Mesenchymal stem cell (in vitro differentiated cells and primary cell): ENCODE results near the gene SCNN1A.
A peak's percentile ranks its signal among the peaks of the same experiment; 100 is the strongest.

ENCODE experiments used
- DNase-seq: peaks from one replicate; pipeline ENCODE4 v3.0.0-alpha.2; 2013
- H2AFZ ChIP-seq: one replicate; pipeline ENCODE4 v1.6.1; 2013; ENCODE audit warnings: low read depth, mild to moderate bottlenecking, control low read depth, inconsistent platforms, low read length, moderate library complexity
- H2AK5ac ChIP-seq: 2 replicates; pipeline ENCODE4 v1.6.1; 2013; ENCODE audit warnings: low read length, moderate library complexity, mild to moderate bottlenecking, inconsistent platforms; ENCODE audit not compliant: severe bottlenecking
- H2BK120ac ChIP-seq: one replicate; pipeline ENCODE4 v1.6.1; 2013; ENCODE audit warnings: low read depth, mild to moderate bottlenecking, inconsistent platforms, low read length, moderate library complexity
- H2BK12ac ChIP-seq, 2 experiments: one replicate each; pipeline ENCODE4 v1.6.1; 2013; ENCODE audit warnings: inconsistent platforms in 2 of 2, low read length in 2 of 2, mild to moderate bottlenecking in 2 of 2, moderate library complexity in 2 of 2, control low read depth in 1 of 2
- H2BK15ac ChIP-seq: one replicate; pipeline ENCODE4 v1.6.1; 2013; ENCODE audit warnings: mild to moderate bottlenecking, low read depth, inconsistent platforms; ENCODE audit not compliant: poor library complexity, severe bottlenecking
- H2BK5ac ChIP-seq: 2 replicates; pipeline ENCODE4 v1.6.1; 2013; ENCODE audit warnings: low read depth, mild to moderate bottlenecking, low read length, control low read depth, inconsistent platforms; ENCODE audit not compliant: poor library complexity, severe bottlenecking
- H3K14ac ChIP-seq, 2 experiments: one replicate each; pipeline ENCODE4 v1.6.1; 2013; ENCODE audit warnings: inconsistent platforms in 2 of 2, low read length in 2 of 2, control low read depth in 1 of 2, mild to moderate bottlenecking in 1 of 2, moderate library complexity in 1 of 2
- H3K18ac ChIP-seq, 2 experiments: one replicate each; pipeline ENCODE4 v1.6.1; 2013; ENCODE audit warnings: inconsistent platforms in 2 of 2, low read length in 2 of 2, control low read depth in 1 of 2, low read depth in 1 of 2, mild to moderate bottlenecking in 1 of 2
- H3K23ac ChIP-seq, 2 experiments: one replicate each; pipeline ENCODE4 v1.6.1; 2013; ENCODE audit warnings: inconsistent platforms in 2 of 2, low read length in 2 of 2, mild to moderate bottlenecking in 2 of 2, moderate library complexity in 2 of 2, control low read depth in 1 of 2
- H3K27ac ChIP-seq: 2 replicates; pipeline ENCODE4 v1.5.1; 2013; ENCODE audit warnings: mild to moderate bottlenecking, moderate library complexity, low read length, control low read depth, inconsistent platforms; ENCODE audit not compliant: poor library complexity, severe bottlenecking
- H3K27me3 ChIP-seq, 2 experiments: 2 replicates each; pipeline versions ENCODE4 v1.6.1 to v1.7.0; 2013; ENCODE audit warnings: low read length in 2 of 2, mild to moderate bottlenecking in 2 of 2, moderate library complexity in 2 of 2, control low read depth in 1 of 2, inconsistent platforms in 1 of 2; ENCODE audit not compliant: control insufficient read depth in 1 of 2, insufficient read depth in 1 of 2
- H3K36me3 ChIP-seq, 2 experiments: 2 replicates each; pipeline versions ENCODE4 v1.6.1 to v1.7.0; 2013; ENCODE audit warnings: low read length in 2 of 2, control low read depth in 1 of 2, inconsistent platforms in 1 of 2, low read depth in 1 of 2, mild to moderate bottlenecking in 1 of 2; ENCODE audit not compliant: insufficient read depth in 2 of 2, control insufficient read depth in 1 of 2
- H3K4ac ChIP-seq, 2 experiments: one replicate each; pipeline ENCODE4 v1.6.1; 2013; ENCODE audit warnings: inconsistent platforms in 2 of 2, low read length in 2 of 2, mild to moderate bottlenecking in 2 of 2, moderate library complexity in 2 of 2, control low read depth in 1 of 2, low read depth in 1 of 2
- H3K4me1 ChIP-seq: 2 replicates; pipeline ENCODE4 v1.6.1; 2013; ENCODE audit warnings: low read depth, low read length, control low read depth; ENCODE audit not compliant: control insufficient read depth, insufficient read depth
- H3K4me2 ChIP-seq: 2 replicates; pipeline ENCODE4 v1.6.1; 2013; ENCODE audit warnings: low read length, mild to moderate bottlenecking, inconsistent platforms; ENCODE audit not compliant: poor library complexity, severe bottlenecking
- H3K4me3 ChIP-seq, 2 experiments: 2 replicates each; pipeline versions ENCODE4 v1.5.1 to v1.7.0; 2013; ENCODE audit warnings: low read length in 2 of 2, mild to moderate bottlenecking in 2 of 2, control low read depth in 1 of 2, low read depth in 1 of 2; ENCODE audit not compliant: insufficient read depth in 1 of 2
- H3K79me1 ChIP-seq: replicated peaks from 2 replicates; pipeline ENCODE4 v1.6.1; 2013; ENCODE audit warnings: mild to moderate bottlenecking, control low read depth, low read length, inconsistent platforms; ENCODE audit not compliant: poor library complexity, severe bottlenecking
- H3K9ac ChIP-seq: 2 replicates; pipeline ENCODE4 v1.7.0; 2013; ENCODE audit warnings: mild to moderate bottlenecking, low read length, moderate library complexity
- H3K9me3 ChIP-seq: 2 replicates; pipeline ENCODE4 v1.7.0; 2013; ENCODE audit warnings: mild to moderate bottlenecking, low read length; ENCODE audit not compliant: control insufficient read depth
- H4K8ac ChIP-seq: one replicate; pipeline ENCODE4 v1.6.1; 2013; ENCODE audit warnings: inconsistent platforms, mild to moderate bottlenecking, low read length, moderate library complexity
- H4K91ac ChIP-seq: one replicate; pipeline ENCODE4 v1.6.1; 2013; ENCODE audit warnings: mild to moderate bottlenecking, low read length, inconsistent platforms
- WGBS: methylation state at CpG from one replicate; pipeline ENCODE4 v1.1.7; 2013; ENCODE audit warnings: mixed read lengths; 5-methylcytosine and 5-hydroxymethylcytosine counted together

The SCNN1A gene

GRCh38 chr12:6405963-6406362, 30.6 kb upstream of the SCNN1A start:
- H4K8ac ChIP-seq, result no peak overlapping the region
- WGBS, result 91% methylated on average over 6 of the region's 6 CpGs
- peaks cover 6% of the 10 kb centered on the region for H3K9me3 ChIP-seq

GRCh38 chr12:6404390-6404789, 29.0 kb upstream of the SCNN1A start:
- Histone ChIP-seq H3K4me1 (no peaks in the 10 kb centered on the region), H4K8ac (no peak overlapping the region), H3K4me2 (no peak overlapping the region), H3K79me1 (no peaks in the 10 kb centered on the region), H3K4me3 (no peak overlapping the region), H3K9ac (no peak overlapping the region), H3K27me3 (no peaks in the 10 kb centered on the region), H2BK120ac (no peak overlapping the region), H3K14ac (no peak overlapping the region), H4K91ac (no peak overlapping the region), H3K23ac (no peak overlapping the region), H2AFZ (no peak overlapping the region), H2BK12ac (no peak overlapping the region), H3K27ac (no peak overlapping the region), H2BK5ac (no peak overlapping the region), H3K18ac (no peak overlapping the region), H3K36me3 (peaks cover 0 to 34% of the 10 kb centered on the region in 2 experiments), H3K4ac (no peak overlapping the region), H2AK5ac (no peak overlapping the region), H2BK15ac (no peak overlapping the region), H3K9me3 (peaks cover 5% of the 10 kb centered on the region)
- WGBS, result 100% methylated on average over 4 of the region's 5 CpGs
- no peak for DNase-seq

More at GRCh38 chr12:6405963-6406362, 30.6 kb upstream of the SCNN1A start:
- H3K36me3 ChIP-seq, result peaks cover 0 to 23% of the 10 kb centered on the region in 2 experiments
- H3K4ac ChIP-seq, result no peak overlapping the region
- no peak overlapping the region for H3K27ac ChIP-seq
- H2BK5ac ChIP-seq, result no peak overlapping the region
- H2BK15ac ChIP-seq, result no peak overlapping the region
- H3K4me3 ChIP-seq, result no peak overlapping the region
- no peak overlapping the region for H3K23ac ChIP-seq
- no peak overlapping the region for H2BK12ac ChIP-seq
- H2BK120ac ChIP-seq, result no peak overlapping the region
- no peaks in the 10 kb centered on the region for H3K79me1 ChIP-seq
- H3K4me1 ChIP-seq, result no peaks in the 10 kb centered on the region
- no peak overlapping the region for H3K4me2 ChIP-seq
- DNase-seq, result no peak
- H2AK5ac ChIP-seq, result no peak overlapping the region
- H3K9ac ChIP-seq, result no peak overlapping the region
- H4K91ac ChIP-seq, result no peak overlapping the region
- no peak overlapping the region for H3K18ac ChIP-seq
- no peak overlapping the region for H2AFZ ChIP-seq
- H3K14ac ChIP-seq, result no peak overlapping the region
- H3K27me3 ChIP-seq, result no peaks in the 10 kb centered on the region

- Histone ChIP-seq H4K91ac (no peak overlapping the region), H2BK5ac (no peak overlapping the region), H4K8ac (no peak overlapping the region), H3K14ac (no peak overlapping the region), H3K23ac (no peak overlapping the region), H2BK12ac (no peak overlapping the region), H3K18ac (no peak overlapping the region), H3K36me3 (peaks cover 0 to 48% of the 10 kb centered on the region in 2 experiments), H3K4ac (no peak overlapping the region), H3K27ac (no peak overlapping the region), H2AK5ac (no peak overlapping the region), H3K4me2 (no peak overlapping the region), H3K4me3 (no peak overlapping the region), H2BK120ac (no peak overlapping the region), H2BK15ac (no peak overlapping the region), H3K9me3 (no peaks in the 10 kb centered on the region), H2AFZ (no peak overlapping the region), H3K79me1 (no peaks in the 10 kb centered on the region), H3K9ac (no peak overlapping the region), H3K4me1 (no peaks in the 10 kb centered on the region), H3K27me3 (no peaks in the 10 kb centered on the region)
- 94% methylated on average over 3 of the region's 7 CpGs for WGBS
- no peak for DNase-seq
These were observed 24.7 kb upstream of the SCNN1A start for GRCh38 chr12:6399884-6400644.

GRCh38 chr12:6396031-6396430, 20.7 kb upstream of the SCNN1A start:
- Histone ChIP-seq H3K9me3 (no peaks in the 10 kb centered on the region), H4K8ac (peak overlapping the region; percentile 60), H3K4me1 (no peaks in the 10 kb centered on the region), H3K36me3 (peaks cover 0 to 74% of the 10 kb centered on the region in 2 experiments), H3K9ac (no peak overlapping the region), H2AFZ (no peak overlapping the region), H3K79me1 (no peaks in the 10 kb centered on the region), H3K4ac (no peak overlapping the region), H3K27ac (no peak overlapping the region), H3K18ac (no peak overlapping the region), H2BK12ac (no peak overlapping the region), H3K23ac (no peak overlapping the region), H2BK5ac (no peak overlapping the region), H3K4me2 (no peak overlapping the region), H3K4me3 (no peak overlapping the region), H3K14ac (no peak overlapping the region), H3K27me3 (no peaks in the 10 kb centered on the region), H2BK120ac (no peak overlapping the region), H2BK15ac (no peak overlapping the region), H4K91ac (no peak overlapping the region), H2AK5ac (no peak overlapping the region)
- WGBS, result 96% methylated on average over 2 of the region's 2 CpGs
- no peak for DNase-seq
